Stimulated activated CD4-positive, alpha-beta T cell treated with anti-CD3 and anti-CD28 coated beads, Interleukin-2, amount 100 ng/mL, for 48 hours (primary cell): ENCODE results near the gene IRAK2.

Experiments used
- DNase-seq, 2 donors: peaks; one replicate each; pipeline ENCODE4 v3.0.0-alpha.2; 2020

IRAK2 gene

DNA sequence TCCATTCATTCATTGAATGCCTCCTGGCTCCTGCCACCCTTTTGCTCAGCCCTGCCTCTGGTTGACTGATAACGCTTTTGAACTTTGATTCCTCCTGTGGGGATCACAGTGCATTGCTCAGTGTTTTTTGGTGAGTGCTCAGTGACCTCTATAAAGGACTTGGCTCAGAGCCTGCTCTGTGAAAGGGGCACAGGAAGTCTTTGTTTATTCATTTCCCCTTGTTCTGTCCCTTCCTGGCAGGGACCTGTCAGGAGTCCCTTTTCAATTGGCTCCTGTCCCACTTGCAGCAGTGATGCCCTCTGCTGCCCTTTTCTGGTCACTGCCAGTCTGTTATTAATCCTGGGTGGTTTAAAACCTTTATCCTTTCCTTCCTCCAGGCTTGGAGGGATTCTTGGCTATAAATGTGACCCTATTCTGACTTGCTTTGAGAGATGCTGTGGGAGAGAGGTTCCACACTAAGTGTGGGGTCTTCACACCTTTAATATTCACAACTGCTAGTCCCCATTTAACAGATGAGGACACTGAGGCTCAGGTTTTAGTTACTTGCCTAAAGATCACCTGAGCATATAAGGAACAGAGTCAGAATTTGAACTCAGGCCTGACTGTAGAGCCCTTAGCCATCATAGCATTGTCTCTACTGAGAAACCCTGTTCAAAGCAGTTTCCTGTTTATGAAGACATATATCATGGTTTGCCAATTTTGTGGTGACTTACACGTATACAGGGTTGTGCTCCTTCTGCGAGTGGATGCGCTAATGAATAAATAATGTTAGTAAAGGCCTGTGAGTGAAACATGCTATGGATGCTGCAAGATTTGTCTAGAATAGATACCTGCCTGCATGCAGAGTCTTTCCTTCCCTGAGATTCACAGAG lies 60.3 kb downstream of the IRAK2 start:
- DNase-seq: peak; percentile 58 to 63

DNA sequence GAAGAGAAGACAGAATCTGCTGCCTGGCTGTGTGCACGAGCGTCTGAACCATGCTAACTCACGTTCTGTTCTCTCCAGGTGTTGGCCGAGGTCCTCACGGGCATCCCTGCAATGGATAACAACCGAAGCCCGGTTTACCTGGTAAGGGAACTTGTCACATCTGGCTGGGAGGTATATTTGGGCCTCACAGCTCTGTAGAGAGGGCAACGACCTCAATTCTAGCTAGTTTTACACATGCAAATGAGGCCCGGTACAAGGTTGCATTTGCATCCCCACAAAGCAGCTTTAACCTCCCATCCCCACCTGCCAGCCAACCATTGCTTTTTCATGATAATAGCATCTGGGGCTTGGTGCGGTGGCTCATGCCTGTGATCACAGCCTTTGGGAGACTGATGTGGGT lies 61.6 kb downstream of the IRAK2 start:
- DNase-seq: no peak

DNA sequence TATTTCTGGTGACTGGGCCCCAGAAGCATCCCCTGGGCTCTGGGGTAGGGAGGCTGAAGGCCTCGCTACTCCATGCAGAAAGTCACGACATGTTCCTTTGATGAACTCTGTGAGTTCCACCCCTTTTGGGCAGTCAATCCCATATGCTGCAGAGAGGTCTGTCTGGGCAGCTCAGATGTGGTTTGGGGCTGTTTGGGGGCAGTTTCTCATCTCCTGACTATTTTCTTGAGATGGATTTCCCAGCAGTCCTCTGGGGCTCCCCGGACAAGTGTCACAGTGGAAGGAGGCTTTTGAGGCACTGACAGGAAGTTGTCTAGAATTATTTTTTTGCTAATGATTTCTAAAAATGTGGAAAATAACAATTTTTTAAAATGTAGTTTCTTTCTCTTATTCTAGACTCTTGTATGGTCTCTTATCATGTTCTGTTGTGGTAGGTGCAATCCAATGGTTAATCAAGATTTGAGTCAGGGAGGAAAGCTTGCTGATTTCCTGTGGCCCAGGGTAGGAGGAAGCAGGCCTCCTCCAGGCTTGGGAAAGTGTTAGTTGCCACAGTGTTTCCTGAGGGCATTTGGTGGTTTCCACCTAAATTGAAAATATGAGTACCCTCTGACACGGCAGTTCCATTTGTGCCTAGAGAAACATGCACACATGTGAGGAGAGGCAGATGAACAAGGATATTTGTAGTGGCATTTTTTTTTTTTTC lies 63.7 kb downstream of the IRAK2 start:
- peak; percentile 24 to 39 for DNase-seq

DNA sequence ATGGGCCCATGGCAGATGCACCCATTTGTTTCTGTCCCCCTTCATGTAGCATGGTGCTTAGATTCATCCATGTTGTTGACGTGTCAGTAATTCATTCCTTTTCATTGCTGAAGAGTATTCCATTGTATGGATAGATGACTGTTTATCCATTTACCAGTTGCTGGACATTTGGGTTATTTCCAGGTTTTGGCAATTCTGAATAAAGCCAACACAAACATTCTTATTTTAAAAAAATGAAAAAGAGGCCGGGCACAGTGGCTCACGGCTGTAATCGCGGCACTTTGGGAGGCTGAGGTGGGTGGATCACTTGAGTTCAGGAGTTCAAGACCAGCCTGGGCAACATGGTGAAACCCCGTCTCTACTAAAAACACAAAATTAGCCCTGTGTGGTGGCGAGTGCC lies 64.9 kb downstream of the IRAK2 start:
- no peak for DNase-seq

DNA sequence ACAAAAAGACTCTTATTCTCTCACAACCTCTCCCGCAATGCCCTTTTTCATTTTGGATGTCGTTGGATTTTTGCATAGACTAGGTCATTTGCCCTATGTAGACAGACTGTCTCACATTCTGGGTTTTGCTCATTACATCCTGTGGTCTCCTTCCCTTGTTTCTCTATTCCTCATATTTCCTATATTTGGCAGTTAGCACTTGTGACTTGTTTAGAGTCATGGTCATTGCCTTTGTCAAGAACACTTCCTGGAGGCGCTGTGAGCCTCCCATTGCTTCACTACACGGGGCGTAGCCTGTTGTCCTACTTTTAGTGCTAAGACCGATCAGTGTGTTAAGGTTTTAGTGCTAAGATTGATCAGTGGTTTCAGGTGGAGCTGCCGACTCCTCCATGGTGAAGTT lies 67.4 kb downstream of the IRAK2 start:
- no peak for DNase-seq

DNA sequence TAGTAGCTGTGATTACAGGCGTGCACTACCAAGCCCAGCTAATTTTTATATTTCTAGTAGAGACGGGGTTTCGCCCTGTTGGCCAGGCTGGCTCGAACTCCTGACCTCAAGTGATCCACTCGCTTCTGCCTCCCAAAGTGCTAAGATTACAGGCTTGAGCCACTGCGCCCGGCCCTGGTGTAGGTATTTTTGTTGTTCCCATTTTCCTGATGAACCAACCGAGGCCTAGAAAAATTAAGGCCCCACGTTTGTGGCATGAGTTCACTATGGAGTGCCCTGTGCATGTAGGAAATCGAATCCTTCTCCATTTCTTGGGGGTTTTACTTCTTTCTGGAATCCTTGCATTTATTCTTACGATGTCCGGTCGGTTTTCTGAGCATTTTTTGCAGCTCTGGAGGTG lies 69.3 kb downstream of the IRAK2 start:
- DNase-seq: no peak

DNA sequence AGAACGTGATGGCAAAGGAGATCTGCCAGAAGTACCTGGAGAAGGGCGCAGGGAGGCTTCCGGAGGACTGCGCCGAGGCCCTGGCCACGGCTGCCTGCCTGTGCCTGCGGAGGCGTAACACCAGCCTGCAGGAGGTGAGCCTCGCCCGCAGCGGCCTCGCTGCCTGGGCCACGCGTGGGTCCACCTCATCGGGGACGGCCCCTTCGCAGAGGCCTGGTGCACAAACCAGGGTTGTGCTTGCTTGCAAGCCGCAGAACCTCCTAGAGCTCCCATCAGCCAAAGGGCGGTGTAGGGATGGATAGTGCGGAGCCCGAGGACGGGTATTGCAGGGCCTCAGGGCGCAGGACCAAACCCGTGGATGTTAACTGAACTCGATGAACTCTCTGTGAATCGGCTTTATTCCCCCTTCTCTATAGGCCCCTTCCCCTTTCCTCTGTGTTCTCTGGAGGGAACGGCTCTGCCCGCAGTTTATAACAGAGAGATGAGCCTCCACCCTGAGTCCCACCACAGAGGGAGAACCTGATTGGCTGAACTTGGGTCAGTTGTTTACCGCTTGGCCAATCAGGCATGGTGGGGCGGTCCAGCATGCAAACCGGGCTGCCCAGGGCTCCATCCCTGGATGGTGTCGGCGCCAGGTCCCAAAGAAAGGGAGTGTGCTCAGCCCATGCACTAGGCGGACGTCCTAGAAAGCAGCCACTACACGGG lies 70.0 kb downstream of the IRAK2 start:
- DNase-seq: no peak

DNA sequence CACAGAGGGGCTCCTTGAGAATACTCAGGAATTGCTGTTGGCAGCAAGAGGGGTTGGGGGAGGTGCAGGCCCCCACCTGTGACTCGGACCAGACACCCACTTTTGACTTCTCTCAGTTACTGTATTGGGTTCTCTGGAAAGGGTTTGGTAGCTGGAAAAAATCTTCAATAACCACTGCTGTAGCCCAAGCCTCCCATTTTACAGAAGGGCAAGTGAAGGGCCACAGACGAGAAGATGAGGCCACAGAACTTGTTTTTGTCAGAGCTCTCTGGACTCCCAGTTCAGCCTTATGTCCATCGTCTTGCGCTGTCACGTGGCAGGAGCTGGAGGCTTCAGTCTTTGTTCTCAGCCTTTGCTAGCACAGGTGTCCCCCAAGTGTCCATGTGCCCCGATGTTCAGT lies 70.8 kb downstream of the IRAK2 start:
- no peak for DNase-seq

DNA sequence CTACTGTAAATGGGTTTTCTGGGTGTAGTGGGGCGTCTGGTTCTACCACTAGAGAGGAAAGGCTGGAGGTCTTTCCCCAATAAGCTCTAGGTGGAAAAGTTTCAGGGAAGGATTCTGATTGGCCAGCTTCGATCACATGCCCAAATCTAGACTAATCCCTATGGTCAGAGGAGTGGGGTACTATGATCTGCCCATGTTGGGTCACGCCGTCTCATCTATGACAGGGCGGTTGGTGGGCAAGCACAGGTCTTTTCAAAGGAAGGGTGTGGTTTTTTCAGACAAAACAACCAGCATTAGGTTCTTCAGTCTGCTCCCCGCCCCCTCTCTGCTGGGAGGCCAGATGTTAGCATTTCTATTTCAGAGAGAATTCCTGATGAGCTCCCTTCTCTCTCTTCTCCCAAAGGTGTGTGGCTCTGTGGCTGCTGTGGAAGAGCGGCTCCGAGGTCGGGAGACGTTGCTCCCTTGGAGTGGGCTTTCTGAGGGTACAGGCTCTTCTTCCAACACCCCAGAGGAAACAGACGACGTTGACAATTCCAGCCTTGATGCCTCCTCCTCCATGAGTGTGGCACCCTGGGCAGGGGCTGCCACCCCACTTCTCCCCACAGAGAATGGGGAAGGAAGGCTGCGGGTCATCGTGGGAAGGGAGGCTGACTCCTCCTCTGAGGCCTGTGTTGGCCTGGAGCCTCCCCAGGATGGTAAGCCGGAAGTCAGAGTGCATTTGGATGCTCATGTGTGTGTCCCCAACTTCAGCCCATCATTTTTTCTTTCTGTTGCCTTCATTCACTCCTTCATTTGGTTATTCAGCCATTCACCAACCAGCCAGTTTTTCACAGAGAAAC lies 73.8 kb downstream of the IRAK2 start:
- no peak for DNase-seq

DNA sequence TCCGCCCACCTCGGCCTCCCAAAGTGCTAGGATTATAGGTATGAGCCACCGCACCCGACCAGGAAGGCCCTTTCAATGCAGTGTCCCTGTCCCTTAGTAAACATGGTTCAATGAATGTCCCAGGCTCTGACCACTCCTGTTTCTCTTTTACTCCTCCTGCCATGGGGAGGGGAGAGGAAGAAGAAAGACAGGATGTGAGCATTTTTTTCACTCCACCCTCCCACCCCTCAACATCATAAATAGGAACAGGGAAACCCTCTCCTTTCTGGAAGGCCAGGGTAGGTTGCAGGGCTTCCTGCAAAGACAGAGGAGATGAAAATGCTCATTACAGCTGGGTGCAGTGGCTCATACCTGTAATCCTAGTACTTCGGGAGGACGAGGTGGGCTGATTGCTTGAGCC lies 76.1 kb downstream of the IRAK2 start:
- no peak for DNase-seq

DNA sequence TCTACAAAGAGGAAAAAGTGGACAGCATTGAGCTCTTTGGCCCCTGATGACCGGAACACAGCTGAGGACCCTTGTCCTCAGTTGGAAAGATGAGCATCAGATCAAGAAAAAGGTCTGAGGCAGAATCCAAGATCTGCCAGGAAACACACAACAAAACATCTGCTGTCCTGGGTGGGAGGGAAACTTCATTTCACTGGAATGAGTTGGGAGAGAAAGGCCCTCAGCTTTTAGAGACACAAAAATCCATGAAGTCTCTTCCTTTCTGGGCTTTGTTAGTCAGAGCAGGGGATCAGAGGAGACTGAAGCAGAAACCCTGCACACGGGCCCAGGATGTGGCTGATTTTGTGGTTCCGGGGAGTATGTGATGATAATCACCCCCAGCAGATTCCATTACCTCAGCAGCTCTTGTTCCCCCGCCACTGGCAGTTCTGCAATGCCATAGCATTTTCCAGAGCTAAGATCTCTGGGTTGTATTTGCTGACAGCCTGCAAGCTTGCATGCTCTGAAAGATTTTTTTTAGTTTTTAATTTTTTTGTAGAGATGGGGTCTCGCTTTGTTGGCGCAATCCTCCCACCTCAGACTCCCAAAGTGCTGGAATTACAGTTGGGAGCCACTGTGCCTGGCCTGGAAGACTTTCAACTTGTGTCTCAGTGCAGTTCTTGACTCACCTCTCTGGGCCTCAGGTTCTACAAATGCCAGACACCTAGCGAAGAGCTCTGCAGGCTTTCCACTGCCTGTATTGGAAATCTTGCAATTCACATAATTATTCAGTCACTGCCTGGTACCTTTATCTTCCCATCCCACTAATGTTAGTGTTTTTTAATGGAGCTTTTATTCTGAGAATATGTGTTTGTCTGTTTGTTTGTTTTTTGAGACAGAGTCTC lies 77.7 kb downstream of the IRAK2 start:
- DNase-seq: peak; percentile 52 to 61

DNA sequence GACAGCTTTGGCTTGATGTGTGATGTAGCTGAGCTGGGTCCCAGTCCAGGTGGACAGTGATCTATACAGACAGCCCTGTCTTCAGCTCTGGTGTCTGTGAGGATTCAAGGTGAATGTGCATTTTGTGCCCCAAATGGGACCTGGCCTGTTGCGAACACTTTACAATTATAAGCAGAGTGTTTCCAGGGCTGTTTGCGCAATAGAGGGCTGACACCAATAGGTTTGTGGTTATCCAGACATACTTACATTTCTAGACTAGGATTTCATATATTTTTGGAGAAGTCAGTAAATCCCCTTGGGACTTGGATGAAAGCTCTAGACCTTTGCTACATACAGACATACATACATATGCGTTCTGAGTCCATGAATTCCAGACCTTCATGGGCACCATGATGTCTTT lies 79.3 kb downstream of the IRAK2 start:
- no peak for DNase-seq

DNA sequence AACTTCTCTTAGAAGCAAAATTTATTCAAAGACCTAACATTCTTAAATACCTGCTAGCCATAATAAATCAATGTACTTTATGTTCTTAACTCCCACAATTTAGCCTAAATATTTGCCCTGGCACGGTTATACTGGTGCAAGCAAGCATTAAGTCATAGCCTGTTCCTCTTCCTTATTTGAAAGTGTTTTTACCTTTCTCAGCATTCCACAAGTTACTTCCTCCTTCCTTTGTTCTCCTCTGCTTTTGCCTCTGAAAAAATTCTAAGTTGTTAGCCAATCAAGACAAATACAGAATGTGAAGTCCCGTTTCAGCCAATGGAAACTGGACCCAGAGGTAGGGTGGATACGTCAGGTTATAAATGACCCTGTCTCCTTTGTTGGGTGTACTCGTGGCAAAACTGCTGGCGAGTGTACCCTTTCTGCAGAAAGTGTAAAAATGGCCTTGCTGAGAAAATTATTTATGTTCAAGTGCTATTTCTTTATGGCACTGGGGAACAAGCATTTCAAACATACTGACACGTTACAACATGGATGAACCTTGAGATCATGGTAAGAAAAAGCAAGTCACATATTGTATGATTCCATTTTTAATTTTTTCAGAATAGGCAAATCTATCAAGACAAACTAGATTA lies 80.5 kb downstream of the IRAK2 start:
- no peak for DNase-seq

DNA sequence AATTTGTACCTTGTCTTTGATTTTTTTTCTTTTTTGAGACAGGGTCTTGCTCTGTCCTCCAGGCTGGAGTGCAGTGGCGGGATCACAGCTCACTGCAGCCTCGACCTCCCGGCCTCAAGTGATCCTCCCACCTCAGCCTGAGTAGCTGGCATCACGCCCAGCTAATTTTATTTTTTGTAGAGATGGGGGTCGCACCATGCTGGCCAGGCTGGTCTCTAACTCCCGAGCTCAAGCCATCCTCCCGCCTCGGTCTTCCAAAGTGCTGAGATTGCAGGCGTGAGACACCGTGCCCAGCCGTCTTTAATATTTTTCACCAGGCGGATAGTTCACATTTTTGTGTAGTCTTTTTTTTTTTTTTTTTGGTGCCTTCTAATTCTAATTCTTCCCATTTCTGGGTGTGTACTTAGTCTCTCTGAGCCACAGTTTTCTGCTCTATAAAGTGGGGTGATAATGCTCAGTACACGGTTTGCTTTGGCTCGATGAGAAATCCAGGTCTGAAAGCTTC lies 83.0 kb downstream of the IRAK2 start:
- no peak for DNase-seq

DNA sequence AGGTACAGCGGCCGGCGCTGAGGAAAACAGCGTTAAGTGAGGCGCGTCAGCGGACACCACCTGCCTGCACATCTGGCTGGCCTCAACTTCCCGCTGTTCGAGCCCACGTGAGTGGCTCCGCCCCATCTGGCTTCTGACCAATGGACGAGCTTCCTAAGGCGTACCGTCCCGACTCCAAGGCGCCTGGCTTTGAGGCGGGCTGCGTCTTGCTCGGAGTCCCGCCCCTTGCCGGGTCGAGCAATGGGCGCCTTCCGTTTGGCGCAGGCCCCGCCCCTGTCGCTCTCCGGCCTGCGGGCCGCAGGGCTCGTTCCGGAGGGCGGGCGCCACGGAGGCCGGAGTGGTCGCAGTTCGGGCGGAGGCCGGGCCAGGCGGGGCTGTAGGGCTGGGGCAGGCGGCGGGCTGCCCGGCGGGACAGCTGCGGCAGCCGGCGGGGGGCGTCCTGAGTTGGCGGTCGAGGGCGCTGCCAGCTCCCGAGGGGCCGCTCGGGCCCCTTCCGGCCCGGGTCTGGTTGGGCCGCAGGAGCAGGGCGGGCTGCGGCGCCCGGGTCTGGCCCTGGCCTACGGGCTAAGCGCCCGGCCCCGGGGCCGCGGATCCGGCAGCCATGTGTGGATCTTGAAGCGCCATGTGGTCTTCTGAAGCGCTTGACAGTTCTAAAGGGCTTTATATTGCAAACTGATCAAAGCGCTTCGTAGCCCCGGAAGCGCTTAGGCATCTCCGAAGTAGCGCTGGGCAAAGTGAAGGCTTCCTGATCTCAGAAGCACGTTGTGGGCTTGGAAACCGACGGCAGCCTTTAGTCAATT lies 83.7 kb downstream of the IRAK2 start, which contains the start of gene TATDN2:
Gene TATDN2 (plus strand): TSS at position 276 of the 800 bp plus-strand sequence. CDS start 742 bp downstream, outside the sequence.
- peak; percentile 85 to 90 for DNase-seq

DNA sequence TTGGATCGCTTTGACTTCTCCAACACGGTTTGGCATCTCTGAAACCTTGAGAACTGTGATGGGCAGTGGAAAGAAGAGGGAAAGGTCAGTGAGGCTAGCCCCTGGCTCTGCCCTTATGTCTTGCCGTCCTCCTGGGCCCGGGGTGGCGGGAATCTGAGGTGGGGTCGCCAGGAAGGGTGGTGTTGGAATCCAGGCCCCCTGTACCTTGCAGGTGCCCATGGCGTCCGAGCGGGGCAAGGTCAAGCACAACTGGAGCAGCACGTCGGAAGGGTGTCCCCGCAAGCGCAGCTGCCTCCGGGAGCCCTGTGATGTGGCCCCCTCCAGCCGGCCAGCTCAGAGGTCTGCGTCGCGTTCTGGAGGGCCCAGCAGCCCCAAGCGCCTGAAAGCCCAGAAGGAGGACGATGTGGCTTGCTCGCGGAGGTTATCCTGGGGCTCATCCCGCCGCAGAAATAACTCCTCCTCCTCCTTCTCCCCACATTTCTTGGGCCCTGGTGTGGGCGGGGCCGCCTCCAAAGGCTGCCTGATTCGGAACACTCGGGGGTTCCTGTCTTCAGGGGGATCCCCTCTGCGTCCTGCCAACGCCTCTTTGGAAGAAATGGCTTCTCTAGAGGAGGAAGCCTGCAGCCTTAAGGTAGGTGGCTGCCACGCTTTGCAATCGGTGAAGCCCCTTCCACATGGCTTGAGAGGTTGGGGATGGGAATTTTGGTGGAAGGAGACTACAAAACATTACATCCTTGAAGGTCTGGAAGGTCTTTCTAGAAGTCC lies 84.4 kb downstream of the IRAK2 start:
- DNase-seq: peak; percentile 54 to 58

DNA sequence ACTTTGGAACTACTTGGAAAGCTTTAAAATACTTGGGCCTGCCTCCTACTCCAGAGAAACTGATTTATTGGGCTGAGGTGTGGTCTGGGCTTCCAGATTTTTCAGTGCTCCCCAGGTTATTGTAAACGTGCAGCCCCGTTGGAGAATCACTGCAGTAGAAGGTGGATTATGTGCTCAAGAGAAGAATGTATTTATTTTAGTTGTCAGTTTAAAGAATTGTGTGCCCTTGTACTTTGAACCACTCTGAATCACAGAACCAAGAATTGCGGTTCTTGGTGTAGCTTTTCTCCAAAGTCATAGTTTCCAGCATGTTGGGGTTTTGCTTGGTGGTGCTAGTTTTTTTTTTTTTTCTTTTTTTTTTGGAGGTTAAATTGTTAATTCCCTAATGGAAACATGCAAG lies 85.1 kb downstream of the IRAK2 start:
- DNase-seq: no peak

DNA sequence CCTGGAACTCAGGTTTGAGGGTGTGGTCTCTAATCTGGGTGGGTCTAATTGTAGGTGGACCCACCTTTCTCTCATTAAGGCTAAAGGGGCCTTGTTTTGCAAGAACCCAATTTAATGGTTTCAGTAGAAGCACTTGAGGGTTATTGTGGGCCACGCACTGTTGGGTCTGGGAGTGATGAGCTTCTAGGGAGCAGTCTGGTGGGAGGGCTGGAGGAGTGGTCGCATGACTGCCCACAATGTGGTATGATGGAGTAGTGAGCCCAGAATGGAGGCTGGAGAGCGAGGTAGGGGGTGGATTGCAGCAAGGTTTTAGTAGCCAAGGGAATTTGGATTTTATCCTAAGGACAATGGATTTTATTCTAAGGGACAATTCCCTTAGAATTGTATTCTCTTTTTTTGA lies 86.3 kb downstream of the IRAK2 start:
- no peak for DNase-seq

DNA sequence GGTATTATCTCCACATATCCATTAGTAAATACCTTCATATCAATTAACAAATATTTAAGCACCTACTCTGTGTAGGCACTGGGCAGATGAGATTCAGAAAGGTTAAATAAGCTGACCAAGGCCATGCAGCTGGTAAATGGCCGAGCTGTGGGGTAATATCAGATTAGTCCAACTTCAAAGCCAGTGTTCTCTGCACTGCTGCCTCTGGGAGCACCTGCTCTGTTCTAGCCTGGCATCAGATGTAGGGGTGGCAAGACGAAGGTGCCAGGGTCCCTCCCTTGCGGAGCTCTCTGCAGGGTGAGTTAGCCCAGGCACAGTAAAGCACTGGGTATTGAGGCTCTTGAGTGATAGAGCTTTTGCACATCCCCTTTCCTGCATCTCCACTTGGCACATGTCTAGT lies 89.0 kb downstream of the IRAK2 start:
- DNase-seq: no peak
